ENCODE data around the gene SLC28A1. TPM values are rescaled to one million over a fixed set of nuclear protein-coding genes. Genes with fewer than 3 reads are reported as not detected.

SLC28A1 gene
- total and polyA plus RNA-seq, 2 of the 4 experiments (the other 2 are of a cell fraction) = not detected

DNA sequence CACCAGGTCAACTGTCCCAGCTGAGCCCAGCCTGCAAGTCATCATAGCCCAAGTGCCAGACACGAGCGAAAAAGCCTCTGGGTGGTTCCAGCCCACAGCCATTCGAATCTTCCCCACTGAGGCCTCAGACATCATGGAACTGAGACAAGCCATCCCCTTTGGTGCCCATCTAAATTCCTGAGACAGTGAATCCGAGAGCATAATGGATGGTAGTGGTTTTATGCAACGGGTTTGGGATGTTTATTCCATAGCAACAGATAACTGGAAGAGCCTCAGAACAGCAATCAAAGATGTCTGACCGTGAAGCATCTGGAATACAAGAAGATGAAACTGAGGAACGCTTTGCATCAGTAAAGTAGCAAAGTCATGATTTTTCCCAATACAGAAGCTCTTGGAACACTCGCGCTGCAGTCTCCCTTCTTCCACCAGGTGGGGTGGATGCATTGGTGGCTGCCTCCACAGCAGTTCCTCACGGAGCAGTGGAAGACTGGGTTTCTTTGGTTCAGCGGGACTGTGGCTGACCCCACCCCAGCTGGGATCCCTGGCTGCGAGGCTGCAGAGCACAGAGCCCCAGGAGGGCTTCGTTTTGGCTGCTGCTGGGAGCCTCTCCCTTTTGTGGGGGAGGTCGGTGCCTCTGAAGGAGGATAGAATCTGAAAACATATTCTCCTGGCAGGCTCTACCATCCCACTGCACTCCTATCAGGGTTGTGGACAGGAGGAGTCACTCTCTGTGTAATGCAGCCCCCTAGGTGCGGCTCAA lies 70.8 kb downstream of the SLC28A1 start:
- peak overlapping the region; percentile 22; the same call in 1 of the 2 replicates for H3K14ac ChIP-seq (replicated peaks; ENCODE audit: low read depth, low read length)
- BruUV-seq (replicated peaks) = no TSS peak
- no peak overlapping the region for H3K4me3 ChIP-seq (ENCODE audit: insufficient read depth, low read depth, low read length)
- H2AK9ac ChIP-seq (replicated peaks; ENCODE audit: low read depth, low read length, poor library complexity) = peak overlapping the region; percentile 75
- WGBS, 2 experiments (ENCODE audit: extremely low coverage in 2 of 2, insufficient read length in 1 of 2) = no CpG with 5 or more reads among the region's 15 CpGs
- H4K5ac ChIP-seq (ENCODE audit: low read depth, low read length) = 0 out of 2 replicates have a peak overlapping the region, but pooled peaks have one; percentile 54
- H4K8ac ChIP-seq (ENCODE audit: low read depth in 2 of 2, low read length in 2 of 2) = peak overlapping the region in 1 of 2 experiments; percentile 79; a peak in 2 of 4 replicates
- no peak overlapping the region for H3K27ac ChIP-seq (ENCODE audit: insufficient read depth, low read length)
- POLR2A ChIA-PET (ENCODE audit: unreplicated experiment) = no interaction called here
- no peak overlapping the region for H3K18ac ChIP-seq (ENCODE audit: low read depth, low read length)
- H3K27me3 ChIP-seq (ENCODE audit: control insufficient read depth, insufficient read depth, low read length) = no peaks in the 10 kb centered on the region
- H3K56ac ChIP-seq (ENCODE audit: extremely low read depth, insufficient read depth, low read length) = no peak overlapping the region
- CTCF ChIA-PET = interaction anchor here (1.1 kb wide), 4 partner anchors 11 to 259 kb away, joined by 3 to 10 read pairs (median 6); no protein-coding TSS in a partner anchor
- no peak overlapping the region for H3K9ac ChIP-seq (ENCODE audit: low read depth, low read length)
- intact Hi-C loops (cut with micrococcal nuclease) = loop anchor here (1.0 kb wide), 2 partner anchors 25 to 89 kb away; no protein-coding TSS in a partner anchor
- peak overlapping the region; percentile 41 for H3K4ac ChIP-seq (ENCODE audit: low read depth, low read length)
- peak overlapping the region; percentile 95 for H2AFZ ChIP-seq (replicated peaks; ENCODE audit: low read length, poor library complexity)
- H4K20me1 ChIP-seq (ENCODE audit: insufficient read depth, low read length) = no peaks in the 10 kb centered on the region
- H2BK20ac ChIP-seq (ENCODE audit: low read depth, low read length) = peak overlapping the region; percentile 57; the same call in 1 of the 2 replicates
- H3K9me3 ChIP-seq (ENCODE audit: control insufficient read depth, insufficient read depth, low read length) = no peaks in the 10 kb centered on the region
- peak overlapping the region; percentile 88 for H2BK120ac ChIP-seq (ENCODE audit: low read depth, low read length)
- H2BK15ac ChIP-seq (ENCODE audit: low read depth, low read length) = peak overlapping the region; percentile 9; the same call in 1 of the 3 replicates
- peaks cover 6% of the 10 kb centered on the region for H3K4me1 ChIP-seq (ENCODE audit: control insufficient read depth, insufficient read depth, low read length)
- no peaks in the 10 kb centered on the region for H3K9me1 ChIP-seq (ENCODE audit: insufficient read depth, low read length)
- ATAC-seq (ENCODE audit: low read depth) (peak; percentile 98), DNase-seq (peak; percentile 78)
- no peak overlapping the region for H2BK5ac ChIP-seq (ENCODE audit: low read depth, low read length, poor library complexity, severe bottlenecking)
- dilution Hi-C loops (cut with HindIII; ENCODE audit: low sequenced_read_pairs, unreplicated experiment) = loop anchor here (10.0 kb wide), 1 partner anchor 90 kb away; no protein-coding TSS in a partner anchor
- peak overlapping the region; percentile 49; the same call in 1 of the 2 replicates for H2AK5ac ChIP-seq (ENCODE audit: low read depth, low read length)
- H3K4me2 ChIP-seq (ENCODE audit: low read depth, low read length) = peak overlapping the region; percentile 57
- peaks cover 0 to 6% of the 10 kb centered on the region in 2 experiments; a peak in 1 of 4 replicates for H3K79me1 ChIP-seq (ENCODE audit: low read depth in 1 of 2, low read length in 2 of 2)
- peak overlapping the region; percentile 34; the same call in 1 of the 2 replicates for H3K23ac ChIP-seq (ENCODE audit: low read depth, low read length)
- in situ Hi-C loops (cut with MboI; ENCODE audit: low sequenced_read_pairs) = loop anchor here (25.0 kb wide), 1 partner anchor 332 kb away; no protein-coding TSS in a partner anchor
- H4K91ac ChIP-seq (ENCODE audit: insufficient read depth, low read depth, low read length) = peak overlapping the region; percentile 7; the same call in 1 of the 2 replicates
- H3K36me3 ChIP-seq (ENCODE audit: control insufficient read depth, insufficient read depth, low read length) = no peaks in the 10 kb centered on the region
- TF ChIP-seq MAZ (IDR thresholded peaks at IDR 0.05; ENCODE audit: borderline replicate concordance, low read depth, low read length) = no peak
- TF ChIP-seq, protein P1, sequence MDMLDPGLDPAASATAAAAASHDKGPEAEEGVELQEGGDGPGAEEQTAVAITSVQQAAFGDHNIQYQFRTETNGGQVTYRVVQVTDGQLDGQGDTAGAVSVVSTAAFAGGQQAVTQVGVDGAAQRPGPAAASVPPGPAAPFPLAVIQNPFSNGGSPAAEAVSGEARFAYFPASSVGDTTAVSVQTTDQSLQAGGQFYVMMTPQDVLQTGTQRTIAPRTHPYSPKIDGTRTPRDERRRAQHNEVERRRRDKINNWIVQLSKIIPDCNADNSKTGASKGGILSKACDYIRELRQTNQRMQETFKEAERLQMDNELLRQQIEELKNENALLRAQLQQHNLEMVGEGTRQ (IDR thresholded peaks at IDR 0.05; ENCODE audit: low read depth, low read length) = no peak
- no peak for TF ChIP-seq RCOR1 (IDR thresholded peaks at IDR 0.05; ENCODE audit: insufficient replicate concordance, low read length)
- TF ChIP-seq SMC3 (IDR thresholded peaks at IDR 0.05; ENCODE audit: low read depth, low read length) = peak; percentile 89
- TF ChIP-seq MAFK (IDR thresholded peaks at IDR 0.05; ENCODE audit: low read depth, low read length) = peak; percentile 45
- peak; percentile 47; the same call in 1 of the 2 replicates for TF ChIP-seq NFE2L2 (IDR thresholded peaks at IDR 0.05; ENCODE audit: low read depth, low read length)
- TF ChIP-seq BHLHE40 (IDR thresholded peaks at IDR 0.05; ENCODE audit: low read depth, low read length) = no peak
- no peak for TF ChIP-seq MXI1 (IDR thresholded peaks at IDR 0.05; ENCODE audit: borderline replicate concordance, low read depth, low read length)
- no peak for TF ChIP-seq FOS (IDR thresholded peaks at IDR 0.05; ENCODE audit: low read depth, low read length)
- TF ChIP-seq RAD21 (IDR thresholded peaks at IDR 0.05; ENCODE audit: low read length) = peak; percentile 90
- TF ChIP-seq POLR2A (IDR thresholded peaks at IDR 0.05; ENCODE audit: low read depth, low read length) = peak; percentile 50; the same call in 1 of the 2 replicates
- no peak for TF ChIP-seq RFX5 (IDR thresholded peaks at IDR 0.05; ENCODE audit: low read depth, low read length)
- TF ChIP-seq CEBPB (IDR thresholded peaks at IDR 0.05; ENCODE audit: low read depth, low read length) = no peak
- TF ChIP-seq CHD1 (IDR thresholded peaks at IDR 0.05; ENCODE audit: low read depth, low read length) = no peak
- TF ChIP-seq, protein P2, sequence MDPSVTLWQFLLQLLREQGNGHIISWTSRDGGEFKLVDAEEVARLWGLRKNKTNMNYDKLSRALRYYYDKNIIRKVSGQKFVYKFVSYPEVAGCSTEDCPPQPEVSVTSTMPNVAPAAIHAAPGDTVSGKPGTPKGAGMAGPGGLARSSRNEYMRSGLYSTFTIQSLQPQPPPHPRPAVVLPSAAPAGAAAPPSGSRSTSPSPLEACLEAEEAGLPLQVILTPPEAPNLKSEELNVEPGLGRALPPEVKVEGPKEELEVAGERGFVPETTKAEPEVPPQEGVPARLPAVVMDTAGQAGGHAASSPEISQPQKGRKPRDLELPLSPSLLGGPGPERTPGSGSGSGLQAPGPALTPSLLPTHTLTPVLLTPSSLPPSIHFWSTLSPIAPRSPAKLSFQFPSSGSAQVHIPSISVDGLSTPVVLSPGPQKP (IDR thresholded peaks at IDR 0.05; ENCODE audit: borderline replicate concordance, low read depth, low read length) = no peak
